Measurements from ENCODE around the gene DOCK1. TPM values are rescaled to one million over a fixed set of nuclear protein-coding genes. Genes with fewer than 3 reads are reported as not detected.
A peak's percentile ranks its signal among the peaks of the same experiment; 100 is the strongest.

The DOCK1 gene
- total RNA-seq, 2 donors from 2014 or later: 34.3 to 44.1 TPM

GRCh38 chr10:127090138-127090537 is 184.9 kb downstream of the DOCK1 start:
- peaks cover 9% of the 10 kb centered on the region for H3K4me1 ChIP-seq
- peak; percentile 53 to 76 (median 68) for DNase-seq
- no peak overlapping the region for H3K27ac ChIP-seq
- TF ChIP-seq CTCF (IDR thresholded peaks at IDR 0.05) (no peak), POLR2A (IDR thresholded peaks at IDR 0.05) (no peak)
- H3K4me3 ChIP-seq: no peak overlapping the region
- intact Hi-C loops (cut with DNase I): no loop called here
- no peaks in the 10 kb centered on the region for H3K27me3 ChIP-seq
- no peaks in the 10 kb centered on the region for H3K36me3 ChIP-seq (replicated peaks in 1 of 2; ENCODE audit: insufficient read depth in 1 of 2, low read depth in 2 of 2)
- H3K9me3 ChIP-seq: no peaks in the 10 kb centered on the region
- peak; percentile 85 for ATAC-seq
- WGBS, 2 donors: 30 to 48% methylated on average over 8 of the region's 8 CpGs

DNA sequence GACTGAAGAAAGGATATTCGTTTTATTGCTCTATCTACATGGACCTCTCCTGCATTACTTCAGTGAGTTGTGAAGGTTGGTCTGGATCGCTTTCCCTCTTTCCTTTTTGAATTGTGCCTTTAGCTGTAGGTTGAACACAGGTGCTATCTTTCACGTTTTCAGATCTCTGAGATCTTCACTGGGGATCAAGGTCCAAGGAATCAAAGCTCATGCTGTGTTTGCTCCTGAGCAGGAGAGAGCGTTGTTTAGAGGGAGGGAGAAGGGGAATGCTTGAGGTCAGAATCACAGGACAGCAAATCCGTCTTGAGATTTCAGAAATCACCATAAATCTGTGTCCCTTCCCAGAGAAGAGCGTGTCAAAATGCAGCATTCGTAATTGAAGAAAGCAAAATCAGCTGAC is 186.1 kb downstream of the DOCK1 start:
- no peak for DNase-seq
- 75 to 80% methylated on average over 7 of the region's 7 CpGs for WGBS, 2 donors
- H3K36me3 ChIP-seq (replicated peaks in 1 of 2; ENCODE audit: insufficient read depth in 1 of 2, low read depth in 2 of 2): no peaks in the 10 kb centered on the region
- H3K27me3 ChIP-seq: no peaks in the 10 kb centered on the region
- ATAC-seq: no peak
- no peak overlapping the region for H3K27ac ChIP-seq
- no peaks in the 10 kb centered on the region for H3K9me3 ChIP-seq
- H3K4me1 ChIP-seq: peaks cover 9% of the 10 kb centered on the region
- no peak overlapping the region for H3K4me3 ChIP-seq
- TF ChIP-seq CTCF (IDR thresholded peaks at IDR 0.05): no peak
- no peak for TF ChIP-seq POLR2A (IDR thresholded peaks at IDR 0.05)
- intact Hi-C loops (cut with DNase I): no loop called here

GRCh38 chr10:127092916-127093315 is 187.7 kb downstream of the DOCK1 start:
- ATAC-seq: no peak
- Histone ChIP-seq H3K36me3 (replicated peaks in 1 of 2; ENCODE audit: insufficient read depth in 1 of 2, low read depth in 2 of 2) (no peaks in the 10 kb centered on the region), H3K4me1 (peaks cover 9% of the 10 kb centered on the region), H3K27ac (no peak overlapping the region), H3K4me3 (no peak overlapping the region), H3K9me3 (no peaks in the 10 kb centered on the region), H3K27me3 (no peaks in the 10 kb centered on the region)
- intact Hi-C loops (cut with DNase I): no loop called here
- TF ChIP-seq POLR2A (IDR thresholded peaks at IDR 0.05): no peak
- WGBS, 2 donors: 75 to 90% methylated on average over 9 of the region's 9 CpGs
- DNase-seq: no peak

DNA sequence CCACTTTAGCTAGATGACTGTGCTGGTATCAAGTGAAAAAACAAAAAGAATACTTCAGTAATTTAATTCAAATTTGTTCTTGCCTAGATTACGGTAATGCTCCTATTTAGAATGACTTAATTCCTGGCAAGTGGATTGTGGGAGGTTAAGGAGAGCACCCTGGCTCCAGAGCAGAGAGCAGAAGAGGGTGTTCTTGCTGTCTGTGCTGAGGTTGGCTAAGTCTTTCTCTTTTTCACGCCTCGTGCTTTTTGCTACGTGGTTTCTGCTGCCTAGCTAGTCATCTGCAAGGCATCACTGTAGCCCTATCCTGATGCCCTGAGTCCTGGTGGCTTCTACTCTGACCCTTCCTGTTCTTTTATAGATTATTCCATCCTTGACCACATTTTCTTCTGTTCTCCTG is 189.8 kb downstream of the DOCK1 start:
- TF ChIP-seq POLR2A (IDR thresholded peaks at IDR 0.05): no peak
- no peak for TF ChIP-seq CTCF (IDR thresholded peaks at IDR 0.05)
- H3K4me1 ChIP-seq: peaks cover 7% of the 10 kb centered on the region
- no peak overlapping the region for H3K27ac ChIP-seq
- DNase-seq (no peak), ATAC-seq (no peak)
- no peak overlapping the region for H3K4me3 ChIP-seq
- WGBS, 2 donors: 93 to 99% methylated on average over 4 of the region's 4 CpGs
- intact Hi-C loops (cut with DNase I): no loop called here
- no peaks in the 10 kb centered on the region for H3K36me3 ChIP-seq (replicated peaks in 1 of 2; ENCODE audit: insufficient read depth in 1 of 2, low read depth in 2 of 2)
- no peaks in the 10 kb centered on the region for H3K9me3 ChIP-seq
- no peaks in the 10 kb centered on the region for H3K27me3 ChIP-seq

GRCh38 chr10:127100983-127101615 is 195.9 kb downstream of the DOCK1 start:
- H3K27me3 ChIP-seq: no peaks in the 10 kb centered on the region
- H3K4me1 ChIP-seq: no peaks in the 10 kb centered on the region
- no peaks in the 10 kb centered on the region for H3K36me3 ChIP-seq (replicated peaks in 1 of 2; ENCODE audit: insufficient read depth in 1 of 2, low read depth in 2 of 2)
- H3K9me3 ChIP-seq: no peaks in the 10 kb centered on the region
- intact Hi-C loops (cut with DNase I): no loop called here
- H3K4me3 ChIP-seq: no peak overlapping the region
- TF ChIP-seq CTCF (IDR thresholded peaks at IDR 0.05) (no peak), POLR2A (IDR thresholded peaks at IDR 0.05) (no peak)
- no peak overlapping the region for H3K27ac ChIP-seq
- WGBS, 2 donors: 88 to 95% methylated on average over 10 of the region's 10 CpGs
- DNase-seq (no peak), ATAC-seq (no peak)
